ENCODE data around the gene SESTD1. TPM values are rescaled to one million over a fixed set of nuclear protein-coding genes. Genes with fewer than 3 reads are reported as not detected.
A peak's percentile ranks its signal among the peaks of the same experiment; 100 is the strongest.

Gene SESTD1
- total and polyA plus RNA-seq, 2 of the 13 experiments (the other 11 are each of a cell fraction or from before 2014, with no cell fraction given), result 74.4 to 101 TPM

DNA sequence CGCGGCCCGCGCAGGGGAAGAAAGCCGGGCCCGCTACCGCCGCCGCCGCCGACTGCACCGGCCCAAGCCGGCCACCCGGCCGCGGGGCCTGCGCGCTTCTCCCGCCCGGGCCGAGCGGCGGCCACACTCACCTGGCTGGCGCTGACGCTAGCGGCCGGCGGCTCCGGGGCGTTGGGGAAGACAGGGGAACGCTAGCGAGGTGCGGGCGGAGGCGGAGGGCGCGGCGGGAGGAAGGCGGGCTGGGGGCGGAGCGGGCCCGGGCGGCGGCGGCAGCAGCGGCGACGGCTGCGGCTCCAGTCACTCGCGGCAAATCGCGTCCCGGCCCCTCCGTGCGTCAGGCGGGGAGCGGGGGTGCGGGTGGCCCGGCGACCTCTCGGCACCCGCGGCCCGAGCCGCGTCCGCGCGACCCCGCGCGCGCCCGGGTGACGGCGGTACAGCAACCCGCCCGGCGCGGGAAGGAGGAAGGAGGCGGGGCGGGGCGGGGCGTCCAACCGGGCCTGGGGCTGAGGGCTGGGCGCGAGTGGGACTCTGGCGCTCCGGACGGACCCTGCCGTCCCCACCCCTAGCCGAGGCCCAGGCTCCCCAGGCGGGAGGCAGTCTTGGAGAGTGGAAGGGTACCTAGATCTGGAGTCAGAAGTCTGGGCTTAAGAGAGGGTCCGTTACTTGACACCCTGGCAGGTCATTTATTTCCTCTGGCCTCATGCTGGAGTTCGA lies at the start of gene SESTD1 (continued):
- TF ChIP-seq MYNN (CRISPR knock-in tag; IDR thresholded peaks at IDR 0.05; ENCODE audit: low read depth) (0 out of 2 replicates have a peak, but pooled peaks have one; percentile 34), ZNF772 (CRISPR knock-in tag; IDR thresholded peaks at IDR 0.05) (0 out of 2 replicates have a peak, but pooled peaks have one; percentile 58), ZNF563 (CRISPR knock-in tag; IDR thresholded peaks at IDR 0.05) (0 out of 2 replicates have a peak, but pooled peaks have one; percentile 26), GATAD2A (CRISPR knock-in tag; IDR thresholded peaks at IDR 0.05) (peak; percentile 50; the same call in 1 of the 2 replicates), EEA1 (CRISPR knock-in tag; IDR thresholded peaks at IDR 0.05; ENCODE audit: borderline replicate concordance) (peak; percentile 51; the same call in 1 of the 2 replicates), SP140L (CRISPR knock-in tag; IDR thresholded peaks at IDR 0.05; ENCODE audit: borderline replicate concordance) (0 out of 2 replicates have a peak, but pooled peaks have one; percentile 8), MEIS2 (CRISPR knock-in tag; IDR thresholded peaks at IDR 0.05) (0 out of 2 replicates have a peak, but pooled peaks have one; percentile 47), MTA1 (CRISPR knock-in tag; IDR thresholded peaks at IDR 0.05; ENCODE audit: borderline replicate concordance) (peak; percentile 62), ZNF670 (CRISPR knock-in tag; IDR thresholded peaks at IDR 0.05; ENCODE audit: borderline replicate concordance) (no peak), RFXANK (CRISPR knock-in tag; IDR thresholded peaks at IDR 0.05) (no peak), YY1 (IDR thresholded peaks at IDR 0.05; ENCODE audit: insufficient read depth, insufficient replicate concordance, low read depth, low read length) (peak; percentile 62), SOX13 (IDR thresholded peaks at IDR 0.05) (0 out of 2 replicates have a peak, but pooled peaks have one; percentile 16), SOX13 (CRISPR knock-in tag; conservative IDR thresholded peaks at IDR 0.05 in 1 of 2, IDR thresholded peaks at IDR 0.05 in 1 of 2) (no peak), NCOR1 (IDR thresholded peaks at IDR 0.05; ENCODE audit: borderline replicate concordance, low read length) (peak; percentile 69)
- TF ChIP-seq, protein P1, sequence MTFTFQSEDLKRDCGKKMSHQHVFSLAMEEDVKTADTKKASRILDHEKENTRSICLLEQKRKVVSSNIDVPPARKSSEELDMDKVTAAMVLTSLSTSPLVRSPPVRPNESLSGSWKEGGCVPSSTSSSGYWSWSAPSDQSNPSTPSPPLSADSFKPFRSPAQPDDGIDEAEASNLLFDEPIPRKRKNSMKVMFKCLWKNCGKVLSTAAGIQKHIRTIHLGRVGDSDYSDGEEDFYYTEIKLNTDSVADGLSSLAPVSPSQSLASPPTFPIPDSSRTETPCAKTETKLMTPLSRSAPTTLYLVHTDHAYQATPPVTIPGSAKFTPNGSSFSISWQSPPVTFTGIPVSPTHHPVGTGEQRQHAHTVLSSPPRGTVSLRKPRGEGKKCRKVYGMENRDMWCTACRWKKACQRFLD (CRISPR knock-in tag; IDR thresholded peaks at IDR 0.05; ENCODE audit: borderline replicate concordance), result peak; percentile 51; the same call in 1 of the 2 replicates
- TF ChIP-seq, protein P2, sequence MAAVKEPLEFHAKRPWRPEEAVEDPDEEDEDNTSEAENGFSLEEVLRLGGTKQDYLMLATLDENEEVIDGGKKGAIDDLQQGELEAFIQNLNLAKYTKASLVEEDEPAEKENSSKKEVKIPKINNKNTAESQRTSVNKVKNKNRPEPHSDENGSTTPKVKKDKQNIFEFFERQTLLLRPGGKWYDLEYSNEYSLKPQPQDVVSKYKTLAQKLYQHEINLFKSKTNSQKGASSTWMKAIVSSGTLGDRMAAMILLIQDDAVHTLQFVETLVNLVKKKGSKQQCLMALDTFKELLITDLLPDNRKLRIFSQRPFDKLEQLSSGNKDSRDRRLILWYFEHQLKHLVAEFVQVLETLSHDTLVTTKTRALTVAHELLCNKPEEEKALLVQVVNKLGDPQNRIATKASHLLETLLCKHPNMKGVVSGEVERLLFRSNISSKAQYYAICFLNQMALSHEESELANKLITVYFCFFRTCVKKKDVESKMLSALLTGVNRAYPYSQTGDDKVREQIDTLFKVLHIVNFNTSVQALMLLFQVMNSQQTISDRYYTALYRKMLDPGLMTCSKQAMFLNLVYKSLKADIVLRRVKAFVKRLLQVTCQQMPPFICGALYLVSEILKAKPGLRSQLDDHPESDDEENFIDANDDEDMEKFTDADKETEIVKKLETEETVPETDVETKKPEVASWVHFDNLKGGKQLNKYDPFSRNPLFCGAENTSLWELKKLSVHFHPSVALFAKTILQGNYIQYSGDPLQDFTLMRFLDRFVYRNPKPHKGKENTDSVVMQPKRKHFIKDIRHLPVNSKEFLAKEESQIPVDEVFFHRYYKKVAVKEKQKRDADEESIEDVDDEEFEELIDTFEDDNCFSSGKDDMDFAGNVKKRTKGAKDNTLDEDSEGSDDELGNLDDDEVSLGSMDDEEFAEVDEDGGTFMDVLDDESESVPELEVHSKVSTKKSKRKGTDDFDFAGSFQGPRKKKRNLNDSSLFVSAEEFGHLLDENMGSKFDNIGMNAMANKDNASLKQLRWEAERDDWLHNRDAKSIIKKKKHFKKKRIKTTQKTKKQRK (IDR thresholded peaks at IDR 0.05; ENCODE audit: low read length), result no peak
- TF ChIP-seq, protein P3, sequence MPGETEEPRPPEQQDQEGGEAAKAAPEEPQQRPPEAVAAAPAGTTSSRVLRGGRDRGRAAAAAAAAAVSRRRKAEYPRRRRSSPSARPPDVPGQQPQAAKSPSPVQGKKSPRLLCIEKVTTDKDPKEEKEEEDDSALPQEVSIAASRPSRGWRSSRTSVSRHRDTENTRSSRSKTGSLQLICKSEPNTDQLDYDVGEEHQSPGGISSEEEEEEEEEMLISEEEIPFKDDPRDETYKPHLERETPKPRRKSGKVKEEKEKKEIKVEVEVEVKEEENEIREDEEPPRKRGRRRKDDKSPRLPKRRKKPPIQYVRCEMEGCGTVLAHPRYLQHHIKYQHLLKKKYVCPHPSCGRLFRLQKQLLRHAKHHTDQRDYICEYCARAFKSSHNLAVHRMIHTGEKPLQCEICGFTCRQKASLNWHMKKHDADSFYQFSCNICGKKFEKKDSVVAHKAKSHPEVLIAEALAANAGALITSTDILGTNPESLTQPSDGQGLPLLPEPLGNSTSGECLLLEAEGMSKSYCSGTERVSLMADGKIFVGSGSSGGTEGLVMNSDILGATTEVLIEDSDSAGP (CRISPR knock-in tag; IDR thresholded peaks at IDR 0.05; ENCODE audit: borderline replicate concordance), result peak; percentile 12; the same call in 1 of the 2 replicates
- TF ChIP-seq, protein P4, sequence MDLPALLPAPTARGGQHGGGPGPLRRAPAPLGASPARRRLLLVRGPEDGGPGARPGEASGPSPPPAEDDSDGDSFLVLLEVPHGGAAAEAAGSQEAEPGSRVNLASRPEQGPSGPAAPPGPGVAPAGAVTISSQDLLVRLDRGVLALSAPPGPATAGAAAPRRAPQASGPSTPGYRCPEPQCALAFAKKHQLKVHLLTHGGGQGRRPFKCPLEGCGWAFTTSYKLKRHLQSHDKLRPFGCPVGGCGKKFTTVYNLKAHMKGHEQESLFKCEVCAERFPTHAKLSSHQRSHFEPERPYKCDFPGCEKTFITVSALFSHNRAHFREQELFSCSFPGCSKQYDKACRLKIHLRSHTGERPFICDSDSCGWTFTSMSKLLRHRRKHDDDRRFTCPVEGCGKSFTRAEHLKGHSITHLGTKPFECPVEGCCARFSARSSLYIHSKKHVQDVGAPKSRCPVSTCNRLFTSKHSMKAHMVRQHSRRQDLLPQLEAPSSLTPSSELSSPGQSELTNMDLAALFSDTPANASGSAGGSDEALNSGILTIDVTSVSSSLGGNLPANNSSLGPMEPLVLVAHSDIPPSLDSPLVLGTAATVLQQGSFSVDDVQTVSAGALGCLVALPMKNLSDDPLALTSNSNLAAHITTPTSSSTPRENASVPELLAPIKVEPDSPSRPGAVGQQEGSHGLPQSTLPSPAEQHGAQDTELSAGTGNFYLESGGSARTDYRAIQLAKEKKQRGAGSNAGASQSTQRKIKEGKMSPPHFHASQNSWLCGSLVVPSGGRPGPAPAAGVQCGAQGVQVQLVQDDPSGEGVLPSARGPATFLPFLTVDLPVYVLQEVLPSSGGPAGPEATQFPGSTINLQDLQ (CRISPR knock-in tag; IDR thresholded peaks at IDR 0.05), result peak; percentile 77; the same call in 1 of the 2 replicates
- TF ChIP-seq, protein P5, sequence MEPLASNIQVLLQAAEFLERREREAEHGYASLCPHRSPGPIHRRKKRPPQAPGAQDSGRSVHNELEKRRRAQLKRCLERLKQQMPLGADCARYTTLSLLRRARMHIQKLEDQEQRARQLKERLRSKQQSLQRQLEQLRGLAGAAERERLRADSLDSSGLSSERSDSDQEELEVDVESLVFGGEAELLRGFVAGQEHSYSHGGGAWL (CRISPR knock-in tag; IDR thresholded peaks at IDR 0.05), result peak; percentile 76; the same call in 1 of the 2 replicates

Measured in HepG2 (cell line).